HG03103 (cell line): Measurements from ENCODE around the gene NYAP2.

Experiments
- ATAC-seq: cut with Tn5 transposase; IDR thresholded peaks from one replicate; pipeline ENCODE4 v1.9.1; 2021; ENCODE audit warnings: low read depth; ENCODE audit not compliant: unreplicated experiment

NYAP2 gene

GRCh38 chr2:225425284-225425683 lies 25.8 kb downstream of the NYAP2 start:
- ATAC-seq: no peak

- ATAC-seq: no peak
Measured at GRCh38 chr2:225428360-225428759, 28.9 kb downstream of the NYAP2 start.

GRCh38 chr2:225429717-225430116 lies 30.2 kb downstream of the NYAP2 start:
- ATAC-seq: no peak

- ATAC-seq: no peak
Measured at GRCh38 chr2:225431105-225431863, 31.8 kb downstream of the NYAP2 start.

- no peak for ATAC-seq
Measured at GRCh38 chr2:225434014-225434413, 34.5 kb downstream of the NYAP2 start.

- ATAC-seq: no peak
Measured at GRCh38 chr2:225437319-225437718, 37.8 kb downstream of the NYAP2 start.

GRCh38 chr2:225438248-225438647 lies 38.7 kb downstream of the NYAP2 start:
- ATAC-seq: no peak

GRCh38 chr2:225452677-225453076 lies 53.2 kb downstream of the NYAP2 start:
- no peak for ATAC-seq

- ATAC-seq: no peak
Measured at GRCh38 chr2:225454412-225454811, 54.9 kb downstream of the NYAP2 start.

- ATAC-seq: no peak
Measured at GRCh38 chr2:225456619-225457260, 57.2 kb downstream of the NYAP2 start.

GRCh38 chr2:225457482-225457881 lies 58.0 kb downstream of the NYAP2 start:
- no peak for ATAC-seq

GRCh38 chr2:225458431-225459117 lies 59.1 kb downstream of the NYAP2 start:
- peak; percentile 58 for ATAC-seq

- ATAC-seq: no peak
Measured at GRCh38 chr2:225462417-225462816, 62.9 kb downstream of the NYAP2 start.

GRCh38 chr2:225462945-225463344 lies 63.4 kb downstream of the NYAP2 start:
- ATAC-seq: no peak

- ATAC-seq: no peak
Measured at GRCh38 chr2:225463449-225463848, 63.9 kb downstream of the NYAP2 start.

GRCh38 chr2:225464346-225465025 lies 65.0 kb downstream of the NYAP2 start:
- ATAC-seq: peak; percentile 74

- ATAC-seq: no peak
Measured at GRCh38 chr2:225465827-225466226, 66.3 kb downstream of the NYAP2 start.

- ATAC-seq: no peak
Measured at GRCh38 chr2:225466891-225467604, 67.5 kb downstream of the NYAP2 start.

GRCh38 chr2:225468131-225468530 lies 68.6 kb downstream of the NYAP2 start:
- no peak for ATAC-seq

- no peak for ATAC-seq
Measured at GRCh38 chr2:225471039-225471438, 71.5 kb downstream of the NYAP2 start.
